Liver (tissue), 9 donors: Measurements from ENCODE around the gene DIO3. TPM values are rescaled to one million over a fixed set of nuclear protein-coding genes. Genes with fewer than 3 reads are reported as not detected.
"Not testable (repeated sequence)": the region's sequence is repeated elsewhere in the genome, so short reads cannot be mapped to it uniquely, and the experiment has no call there.

ENCODE experiments used
- DNase-seq: peaks from one replicate; pipeline ENCODE4 v3.0.0-alpha.2; 2017; ENCODE audit warnings: low spot score
- H3K27ac ChIP-seq, 2 donors: one replicate each; pipeline ENCODE4 v1.7.0; 2013; ENCODE audit warnings: inconsistent platforms in 2 of 2, low read length in 2 of 2, control low read depth in 1 of 2, low read depth in 1 of 2, mild to moderate bottlenecking in 1 of 2
- H3K27me3 ChIP-seq, 4 donors: one replicate each; pipeline versions ENCODE4 v1.6.1 to v1.7.0; 2013; ENCODE audit warnings: low read length in 3 of 4, inconsistent platforms in 1 of 4, mild to moderate bottlenecking in 1 of 4, moderate library complexity in 1 of 4; ENCODE audit not compliant: control insufficient read depth in 4 of 4, insufficient read depth in 4 of 4
- H3K36me3 ChIP-seq, 4 donors: one replicate each; pipeline versions ENCODE4 v1.6.1 to v1.7.0; 2013; ENCODE audit warnings: low read length in 3 of 4, mild to moderate bottlenecking in 3 of 4, low read depth in 1 of 4, moderate library complexity in 1 of 4; ENCODE audit not compliant: control insufficient read depth in 4 of 4, insufficient read depth in 3 of 4
- H3K4me1 ChIP-seq, 4 donors: one replicate each; pipeline versions ENCODE4 v1.6.1 to v1.7.0; 2013; ENCODE audit warnings: low read length in 3 of 4, mild to moderate bottlenecking in 3 of 4, moderate library complexity in 1 of 4; ENCODE audit not compliant: control insufficient read depth in 4 of 4, insufficient read depth in 4 of 4
- H3K4me3 ChIP-seq, 3 donors: one replicate each; pipeline versions ENCODE4 v1.6.1 to v1.7.0; 2013; ENCODE audit warnings: low read length in 3 of 3, control low read depth in 1 of 3, low read depth in 1 of 3, mild to moderate bottlenecking in 1 of 3
- H3K9ac ChIP-seq, 2 donors: one replicate each; pipeline ENCODE4 v1.7.0; 2013; ENCODE audit warnings: low read length in 2 of 2, mild to moderate bottlenecking in 2 of 2, moderate library complexity in 2 of 2, control low read depth in 1 of 2, low read depth in 1 of 2
- H3K9me3 ChIP-seq, 4 donors: one replicate each; pipeline versions ENCODE4 v1.6.1 to v1.7.0; 2013; ENCODE audit warnings: low read length in 3 of 4; ENCODE audit not compliant: control insufficient read depth in 4 of 4
- CTCF ChIP-seq: fragments of 150-350 bp; IDR thresholded peaks from 2 replicates; pipeline ENCODE4 v1.5.1; 2017; ENCODE audit warnings: improper control_type of control experiment, low read depth, low read length; ENCODE audit not compliant: missing input control
- EGR1 ChIP-seq, 2 donors: IDR thresholded peaks; 2 replicates each; pipeline ENCODE4 v1.6.1; 2016 to 2018; ENCODE audit warnings: antibody characterized with exemption in 2 of 2, low read depth in 2 of 2
- FOXA1 ChIP-seq: IDR thresholded peaks from 2 replicates; pipeline ENCODE4 v1.6.1; 2016; ENCODE audit warnings: antibody characterized with exemption
- FOXA2 ChIP-seq: IDR thresholded peaks from 2 replicates; pipeline ENCODE4 v1.6.1; 2016; ENCODE audit warnings: antibody characterized with exemption
- GABPA ChIP-seq, 2 donors: IDR thresholded peaks in 1 of 2; conservative IDR thresholded peaks in 1 of 2; 2 replicates each; pipeline ENCODE4 v1.6.1; 2016; ENCODE audit warnings: antibody characterized with exemption in 2 of 2, mild to moderate bottlenecking in 1 of 2, moderate library complexity in 1 of 2
- HNF4A ChIP-seq, 2 donors: conservative IDR thresholded peaks; 2 replicates each; pipeline ENCODE4 v1.6.1; 2016; ENCODE audit warnings: antibody characterized with exemption in 2 of 2, mild to moderate bottlenecking in 2 of 2
- HNF4G ChIP-seq: IDR thresholded peaks from 2 replicates; pipeline ENCODE4 v1.6.1; 2016; ENCODE audit warnings: antibody characterized with exemption
- JUND ChIP-seq, 2 donors: IDR thresholded peaks; 2 replicates each; pipeline ENCODE4 v1.6.1; 2016; ENCODE audit warnings: antibody characterized with exemption in 2 of 2
- MAX ChIP-seq: IDR thresholded peaks from 2 replicates; pipeline ENCODE4 v1.6.1; 2016; ENCODE audit warnings: antibody characterized with exemption
- NR2F2 ChIP-seq: IDR thresholded peaks from 2 replicates; pipeline ENCODE4 v1.6.1; 2016; ENCODE audit warnings: antibody characterized with exemption
- RAD21 ChIP-seq, 2 donors: IDR thresholded peaks; 2 replicates each; pipeline ENCODE4 v1.6.1; 2016; ENCODE audit warnings: antibody characterized with exemption in 2 of 2, mild to moderate bottlenecking in 2 of 2
- REST ChIP-seq: IDR thresholded peaks from 2 replicates; pipeline ENCODE4 v1.6.1; 2016; ENCODE audit warnings: antibody characterized with exemption, mild to moderate bottlenecking
- RXRA ChIP-seq, 2 donors: IDR thresholded peaks; 2 replicates each; pipeline ENCODE4 v1.6.1; 2017 to 2018; ENCODE audit warnings: antibody characterized with exemption in 2 of 2, mild to moderate bottlenecking in 1 of 2
- SP1 ChIP-seq: IDR thresholded peaks from 2 replicates; pipeline ENCODE4 v1.6.1; 2018; ENCODE audit warnings: antibody characterized with exemption, mild to moderate bottlenecking
- TAF1 ChIP-seq: conservative IDR thresholded peaks from 2 replicates; pipeline ENCODE4 v1.6.1; 2016; ENCODE audit warnings: antibody characterized with exemption, mild to moderate bottlenecking
- YY1 ChIP-seq: IDR thresholded peaks from 2 replicates; pipeline ENCODE4 v1.6.1; 2016; ENCODE audit warnings: antibody characterized with exemption, mild to moderate bottlenecking
- ZBTB33 ChIP-seq: IDR thresholded peaks from 2 replicates; pipeline ENCODE4 v1.6.1; 2016; ENCODE audit warnings: antibody characterized with exemption
- WGBS: extraction: QIAGEN DNeasy Blood & Tissue Kit; methylation state at CpG from one replicate; pipeline ENCODE4 v1.1.7; 2013; 5-methylcytosine and 5-hydroxymethylcytosine counted together
- polyA plus RNA-seq, 2 donors: library from polyadenylated mRNA; stranded (reverse) in 1 of 2; unstranded in 1 of 2; fragments of 200-250 nt in 1 of 2; fragments of >200 nt in 1 of 2; fragmentation: Nextera tagmentation in 1 of 2; extraction: Ambion mirVana in 1 of 2; gene quantifications; one replicate each; pipeline versions ENCODE4 v1.2.1 to v1.2.3, GENCODE V29; 2013 to 2015
- total RNA-seq, 2 donors: library from RNA; depleted of rRNA; stranded (reverse); fragments of >200 nt; gene quantifications; one replicate each; pipeline ENCODE4 v1.2.3, GENCODE V29; 2014
- donor health status: healthy.
- donor health status: healthy.
- donor health status: healthy.
- donor health status: healthy.
- donor health status: healthy.

DIO3 gene
- total and polyA plus RNA-seq, 4 donors: 0.17 to 9.3 (median 0.51) TPM; not detected in 1

GRCh38 chr14:101548710-101549109, 12.6 kb upstream of the DIO3 start (continued):
- TF ChIP-seq EGR1 (IDR thresholded peaks at IDR 0.05; ENCODE audit: low read depth in 2 of 2) (no peak), RXRA (IDR thresholded peaks at IDR 0.05) (no peak), JUND (IDR thresholded peaks at IDR 0.05) (no peak)

GRCh38 chr14:101549154-101549553, 12.1 kb upstream of the DIO3 start:
- no peak overlapping the region for H3K4me3 ChIP-seq
- no peak for TF ChIP-seq RAD21 (IDR thresholded peaks at IDR 0.05)
- no peak for TF ChIP-seq NR2F2
- no peak for TF ChIP-seq HNF4G
- TF ChIP-seq JUND (IDR thresholded peaks at IDR 0.05): no peak
- TF ChIP-seq FOXA1: no peak
- TF ChIP-seq YY1: no peak
- TF ChIP-seq TAF1: no peak
- TF ChIP-seq RXRA (IDR thresholded peaks at IDR 0.05): no peak
- no peak for TF ChIP-seq SP1

GRCh38 chr14:101550202-101550912, 10.9 kb upstream of the DIO3 start:
- not testable (repeated sequence) for DNase-seq, H3K9me3 ChIP-seq, H3K27ac ChIP-seq, H3K4me1 ChIP-seq, H3K9ac ChIP-seq, H3K4me3 ChIP-seq, H3K27me3 ChIP-seq, H3K36me3 ChIP-seq
- 92% methylated on average over 5 of the region's 5 CpGs for WGBS

More at GRCh38 chr14:101549154-101549553, 12.1 kb upstream of the DIO3 start:
- Histone ChIP-seq H3K27me3 (no peaks in the 10 kb centered on the region), H3K9ac (no peak overlapping the region), H3K9me3 (no peaks in the 10 kb centered on the region), H3K4me1 (no peaks in the 10 kb centered on the region), H3K36me3 (no peaks in the 10 kb centered on the region), H3K27ac (no peak overlapping the region)
- 93% methylated on average over 18 of the region's 18 CpGs for WGBS
- no peak for DNase-seq

GRCh38 chr14:101551729-101552595, 9.3 kb upstream of the DIO3 start:
- WGBS: 88% methylated on average over 24 of the region's 24 CpGs
- Histone ChIP-seq H3K9me3 (no peaks in the 10 kb centered on the region), H3K27ac (no peak overlapping the region), H3K9ac (no peak overlapping the region), H3K4me1 (peaks cover 0 to 9% (median 4%) of the 10 kb centered on the region in 4 donors), H3K27me3 (no peaks in the 10 kb centered on the region), H3K36me3 (no peaks in the 10 kb centered on the region), H3K4me3 (no peak overlapping the region)
- no peak for DNase-seq
- TF ChIP-seq HNF4A (conservative IDR thresholded peaks at IDR 0.05) (no peak), NR2F2 (no peak), YY1 (no peak), SP1 (no peak), GABPA (IDR thresholded peaks at IDR 0.05 in 1 of 2, conservative IDR thresholded peaks at IDR 0.05 in 1 of 2) (no peak), CTCF (no peak), REST (no peak), MAX (no peak), ZBTB33 (no peak), TAF1 (no peak), RAD21 (IDR thresholded peaks at IDR 0.05) (no peak), FOXA2 (no peak), EGR1 (IDR thresholded peaks at IDR 0.05; ENCODE audit: low read depth in 2 of 2) (no peak), FOXA1 (no peak)
